ENCODE results near the gene SOBP. TPM values are rescaled to one million over a fixed set of nuclear protein-coding genes. Genes with fewer than 3 reads are reported as not detected.

Gene SOBP
- total RNA-seq, 2 experiments from 2014 or later: 0.70 to 2.0 TPM

DNA sequence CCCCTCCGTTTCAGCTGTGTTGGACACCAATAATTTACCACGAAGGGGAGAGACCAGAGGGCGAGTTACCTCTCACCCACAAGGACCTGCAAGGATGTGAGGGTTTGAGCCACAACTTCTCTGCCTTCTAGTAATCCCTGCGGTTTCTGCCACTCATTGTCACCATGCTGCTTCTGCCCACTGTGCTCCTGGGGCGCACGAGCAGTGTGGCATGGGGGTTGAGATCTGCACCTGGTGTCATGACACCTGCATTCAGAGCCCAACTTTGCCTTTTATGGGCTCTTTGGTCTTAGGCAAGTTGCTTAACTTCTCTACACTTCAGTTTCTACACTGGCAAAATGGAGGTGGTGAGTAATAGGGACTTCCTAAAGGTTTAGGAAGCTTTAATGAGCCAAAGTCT lies 84.9 kb downstream of the SOBP start:
- H3K27me3 Mint-ChIP-seq: peaks cover 14% of the 10 kb centered on the region
- no peak for DNase-seq
- no peaks in the 10 kb centered on the region for H3K36me3 Mint-ChIP-seq
- no peak for ATAC-seq
- H3K4me3 Mint-ChIP-seq: no peak overlapping the region
- peaks cover 6% of the 10 kb centered on the region for H3K4me1 Mint-ChIP-seq
- no peaks in the 10 kb centered on the region for H3K9me3 Mint-ChIP-seq (ENCODE audit: low read depth)
- no peak overlapping the region for H3K27ac Mint-ChIP-seq
- CTCF ChIA-PET: interaction anchor here (1.3 kb wide), 1 partner anchor 11 kb away, joined by 3 read pairs; no protein-coding TSS in a partner anchor

DNA sequence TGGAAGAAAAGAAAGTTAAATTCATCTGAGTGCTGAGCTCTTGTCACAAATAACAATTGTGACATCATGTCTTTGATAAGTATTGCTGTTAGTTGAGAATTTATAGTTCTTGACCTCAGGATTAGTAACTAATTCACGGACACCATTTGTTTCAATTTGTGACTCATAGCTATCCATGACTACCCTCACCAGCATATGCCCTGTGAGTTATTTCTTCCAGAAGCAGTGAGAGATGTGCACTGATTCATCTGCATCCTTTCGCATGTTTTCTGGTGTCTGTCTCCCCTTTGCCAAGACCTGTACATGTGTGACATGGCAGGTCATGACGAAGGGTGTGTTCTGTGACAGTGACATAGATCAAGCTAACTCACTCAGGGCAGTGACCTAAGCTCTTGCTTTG lies 86.9 kb downstream of the SOBP start:
- DNase-seq: no peak
- no peaks in the 10 kb centered on the region for H3K36me3 Mint-ChIP-seq
- CTCF ChIA-PET: no interaction called here
- no peaks in the 10 kb centered on the region for H3K9me3 Mint-ChIP-seq (ENCODE audit: low read depth)
- H3K27ac Mint-ChIP-seq: no peak overlapping the region
- no peaks in the 10 kb centered on the region for H3K4me1 Mint-ChIP-seq
- ATAC-seq: no peak
- no peak overlapping the region for H3K4me3 Mint-ChIP-seq
- H3K27me3 Mint-ChIP-seq: peaks cover 22% of the 10 kb centered on the region

DNA sequence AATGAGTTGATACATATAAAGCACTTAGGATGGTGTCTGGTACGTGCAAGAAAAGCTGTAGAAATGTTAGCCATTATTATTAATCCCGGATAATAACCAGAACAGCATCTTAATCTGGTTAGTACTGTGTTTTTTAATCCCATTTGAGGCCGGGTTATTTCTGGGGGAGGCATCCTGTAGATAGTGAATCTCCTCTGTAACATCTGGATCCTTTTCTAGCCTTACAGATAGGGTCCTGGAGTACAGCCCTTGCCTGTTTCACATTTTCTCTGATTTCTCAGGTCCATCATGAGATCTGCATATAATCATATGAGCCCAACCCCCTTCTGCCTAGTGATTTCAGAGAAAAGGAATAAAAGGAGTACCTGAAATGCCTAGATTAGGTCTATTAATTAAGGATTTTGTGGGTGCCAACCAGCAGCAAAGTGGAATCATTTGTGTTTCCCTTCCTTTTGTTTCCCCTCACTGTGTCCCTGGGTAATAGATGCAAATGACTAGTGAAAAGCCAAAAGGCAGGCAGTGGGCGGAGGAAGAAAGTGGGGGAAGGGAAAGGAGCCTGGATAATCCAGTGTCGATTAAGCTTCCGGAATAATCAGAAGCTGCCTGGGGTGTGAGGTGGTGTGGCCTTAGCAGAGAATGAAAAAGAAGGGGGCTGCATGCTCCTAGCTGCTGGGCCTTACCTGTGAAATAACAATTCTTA lies 88.9 kb downstream of the SOBP start:
- ATAC-seq (no peak), DNase-seq (no peak)
- H3K4me1 Mint-ChIP-seq: no peaks in the 10 kb centered on the region
- CTCF ChIA-PET: no interaction called here
- no peaks in the 10 kb centered on the region for H3K36me3 Mint-ChIP-seq
- no peak overlapping the region for H3K27ac Mint-ChIP-seq
- peaks cover 24% of the 10 kb centered on the region for H3K27me3 Mint-ChIP-seq
- H3K4me3 Mint-ChIP-seq: no peak overlapping the region
- no peaks in the 10 kb centered on the region for H3K9me3 Mint-ChIP-seq (ENCODE audit: low read depth)

DNA sequence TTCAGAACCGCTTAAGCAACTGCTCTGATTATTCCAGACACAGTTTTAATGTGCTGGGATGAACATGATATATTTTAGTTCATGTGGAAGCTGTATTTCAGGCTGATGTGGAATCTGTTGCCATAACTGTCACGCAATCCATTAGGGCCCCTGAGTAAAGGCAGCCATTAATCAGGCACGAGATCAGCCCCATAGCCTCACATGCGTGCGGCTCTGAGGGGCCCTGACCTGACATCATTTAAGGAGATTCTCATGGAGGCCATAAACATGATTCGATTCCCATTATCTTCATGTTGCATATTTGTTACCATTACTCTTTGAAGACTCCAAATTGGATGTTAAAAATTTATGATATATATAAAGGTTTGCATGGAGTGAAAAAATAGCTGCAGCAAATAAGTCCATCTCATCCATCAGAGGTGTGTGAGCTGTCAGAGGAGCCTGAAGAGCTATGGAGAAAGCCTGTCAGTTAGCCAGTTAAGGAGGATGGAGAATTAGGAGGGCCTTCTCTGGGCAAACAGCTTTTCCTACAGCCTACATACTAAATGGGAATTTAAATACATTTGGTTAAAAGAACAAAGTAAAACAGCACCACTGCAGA lies 89.6 kb downstream of the SOBP start:
- Mint-ChIP-seq H3K27me3 (peaks cover 24% of the 10 kb centered on the region), H3K4me3 (no peak overlapping the region), H3K36me3 (no peaks in the 10 kb centered on the region), H3K4me1 (no peaks in the 10 kb centered on the region), H3K9me3 (ENCODE audit: low read depth) (no peaks in the 10 kb centered on the region), H3K27ac (no peak overlapping the region)
- no peak for DNase-seq
- no peak for ATAC-seq
- CTCF ChIA-PET: no interaction called here

DNA sequence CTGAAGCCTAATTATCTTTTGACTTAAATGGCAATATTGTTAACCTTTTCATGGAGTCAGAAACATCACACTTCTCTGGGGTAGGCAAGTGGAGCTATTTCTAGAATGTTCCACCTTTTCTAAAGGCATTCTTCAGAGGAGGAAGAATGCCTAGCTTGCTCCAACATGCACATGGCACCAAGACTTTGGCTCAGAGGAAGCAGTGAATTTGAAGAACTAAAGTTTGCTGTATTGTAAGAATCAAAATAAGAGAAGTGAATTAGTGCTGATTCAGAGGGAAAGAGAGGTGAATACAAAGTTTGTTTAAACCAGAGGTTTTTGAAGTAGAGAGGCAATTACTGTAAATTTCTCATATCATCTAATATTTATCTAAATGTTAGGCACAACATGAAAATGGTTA lies 92.2 kb downstream of the SOBP start:
- no peak overlapping the region for H3K4me3 Mint-ChIP-seq
- peaks cover 28% of the 10 kb centered on the region for H3K27me3 Mint-ChIP-seq
- no peak overlapping the region for H3K27ac Mint-ChIP-seq
- DNase-seq (no peak), ATAC-seq (no peak)
- no peaks in the 10 kb centered on the region for H3K4me1 Mint-ChIP-seq
- H3K9me3 Mint-ChIP-seq (ENCODE audit: low read depth): no peaks in the 10 kb centered on the region
- no peaks in the 10 kb centered on the region for H3K36me3 Mint-ChIP-seq
- CTCF ChIA-PET: interaction anchor here (1.3 kb wide), 1 partner anchor 73 kb away, joined by 3 read pairs; no protein-coding TSS in a partner anchor

DNA sequence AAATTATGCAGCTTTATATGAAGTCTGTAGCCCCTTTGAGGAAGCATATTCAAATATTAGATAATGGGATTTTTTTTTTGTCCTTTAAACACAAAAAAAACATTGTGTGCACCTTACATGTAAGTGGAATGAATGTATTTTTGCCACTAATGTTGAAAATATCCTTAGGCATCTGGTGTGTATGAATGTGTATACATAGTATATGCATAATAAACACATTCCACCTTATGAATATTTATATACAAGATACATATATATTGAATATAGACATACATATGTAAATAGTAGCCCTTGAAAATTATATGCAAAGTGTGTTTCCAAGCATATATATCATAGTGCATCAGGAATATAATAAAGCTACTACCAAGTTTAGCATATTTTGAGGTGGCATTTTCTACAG lies 94.8 kb downstream of the SOBP start:
- Mint-ChIP-seq H3K36me3 (no peaks in the 10 kb centered on the region), H3K4me1 (no peaks in the 10 kb centered on the region), H3K9me3 (ENCODE audit: low read depth) (no peaks in the 10 kb centered on the region), H3K27me3 (peaks cover 42% of the 10 kb centered on the region), H3K27ac (no peak overlapping the region), H3K4me3 (no peak overlapping the region)
- DNase-seq (no peak), ATAC-seq (no peak)
- CTCF ChIA-PET: no interaction called here

DNA sequence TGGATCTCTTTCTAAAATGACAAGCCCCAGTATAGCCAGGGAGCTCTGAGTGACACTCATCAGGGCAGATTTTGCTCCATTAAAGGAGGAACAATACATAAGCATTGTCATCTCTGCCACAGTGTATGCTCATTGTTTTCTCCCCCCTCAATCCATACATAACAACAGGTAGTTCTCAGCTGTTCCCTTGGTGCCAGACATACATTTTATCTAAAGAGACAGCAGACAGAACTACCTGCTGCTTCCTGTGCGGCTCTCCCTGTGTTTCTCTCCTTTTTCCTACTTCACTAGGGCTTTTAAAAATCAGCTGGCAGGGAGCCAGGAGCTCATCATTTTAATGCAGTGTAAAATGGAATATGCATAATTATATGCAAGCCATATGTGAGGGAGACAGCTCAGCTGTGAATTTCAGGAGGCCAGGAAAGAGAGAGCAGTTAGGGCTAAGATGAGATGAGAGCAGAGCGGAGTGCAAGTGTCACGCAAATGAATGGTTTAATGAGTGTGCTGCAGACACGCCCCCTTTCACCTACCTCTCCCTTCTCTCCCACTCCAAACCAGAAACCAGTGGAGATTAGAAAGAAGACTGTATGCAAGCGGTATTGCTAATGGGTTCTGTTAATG lies 96.0 kb downstream of the SOBP start:
- no peaks in the 10 kb centered on the region for H3K9me3 Mint-ChIP-seq (ENCODE audit: low read depth)
- no peak overlapping the region for H3K27ac Mint-ChIP-seq
- CTCF ChIA-PET: interaction anchor here (0.9 to 1.1 kb wide), 2 partner anchors 9 to 71 kb away, joined by 4 read pairs; no protein-coding TSS in a partner anchor
- H3K4me1 Mint-ChIP-seq: no peaks in the 10 kb centered on the region
- DNase-seq (no peak), ATAC-seq (no peak)
- no peaks in the 10 kb centered on the region for H3K36me3 Mint-ChIP-seq
- no peak overlapping the region for H3K4me3 Mint-ChIP-seq
- H3K27me3 Mint-ChIP-seq: peaks cover 34% of the 10 kb centered on the region

DNA sequence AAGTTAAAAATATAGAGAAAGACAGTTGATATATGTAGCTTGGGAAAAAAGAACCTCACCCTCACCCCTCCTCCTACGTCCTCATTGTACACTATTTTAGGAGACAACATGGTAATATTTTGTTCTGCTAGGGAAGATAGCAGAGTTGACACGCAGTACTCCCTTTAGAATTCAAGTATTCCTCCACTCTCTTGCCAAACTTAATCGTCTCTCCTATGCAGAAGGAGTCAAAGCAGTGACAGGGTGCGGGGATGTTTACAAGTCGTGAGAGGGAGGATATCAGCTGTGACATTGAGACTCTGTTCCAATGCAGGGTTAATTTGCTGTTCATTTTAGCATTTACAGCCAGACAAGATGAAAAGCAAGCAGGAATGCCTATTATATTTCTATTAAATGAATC lies 97.5 kb downstream of the SOBP start:
- no peaks in the 10 kb centered on the region for H3K9me3 Mint-ChIP-seq (ENCODE audit: low read depth)
- no peak overlapping the region for H3K4me3 Mint-ChIP-seq
- H3K36me3 Mint-ChIP-seq: no peaks in the 10 kb centered on the region
- no peak overlapping the region for H3K27ac Mint-ChIP-seq
- H3K4me1 Mint-ChIP-seq: no peaks in the 10 kb centered on the region
- DNase-seq (no peak), ATAC-seq (no peak)
- peaks cover 35% of the 10 kb centered on the region for H3K27me3 Mint-ChIP-seq
- CTCF ChIA-PET: interaction anchor here (1.9 kb wide), 1 partner anchor 10 kb away, joined by 4 read pairs; no protein-coding TSS in a partner anchor

DNA sequence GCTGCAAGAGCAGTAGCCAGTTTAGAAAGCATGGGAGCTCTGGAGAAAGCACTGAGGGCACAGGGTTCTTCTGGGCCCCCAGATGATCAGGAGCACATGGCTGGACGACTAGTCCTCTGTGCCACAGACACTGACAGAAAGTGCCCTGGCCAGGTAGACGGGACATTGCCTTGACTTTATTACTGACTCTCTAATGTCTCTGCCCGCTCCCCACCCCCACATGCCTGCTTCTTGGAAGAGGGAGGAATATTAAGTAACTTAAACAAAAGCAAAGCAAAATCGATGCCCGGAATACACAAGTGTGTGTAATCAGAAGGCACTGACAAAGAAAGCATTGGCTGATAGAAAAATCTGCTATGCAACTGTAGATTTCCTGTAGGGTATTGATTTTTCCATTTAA lies 99.3 kb downstream of the SOBP start:
- CTCF ChIA-PET: no interaction called here

DNA sequence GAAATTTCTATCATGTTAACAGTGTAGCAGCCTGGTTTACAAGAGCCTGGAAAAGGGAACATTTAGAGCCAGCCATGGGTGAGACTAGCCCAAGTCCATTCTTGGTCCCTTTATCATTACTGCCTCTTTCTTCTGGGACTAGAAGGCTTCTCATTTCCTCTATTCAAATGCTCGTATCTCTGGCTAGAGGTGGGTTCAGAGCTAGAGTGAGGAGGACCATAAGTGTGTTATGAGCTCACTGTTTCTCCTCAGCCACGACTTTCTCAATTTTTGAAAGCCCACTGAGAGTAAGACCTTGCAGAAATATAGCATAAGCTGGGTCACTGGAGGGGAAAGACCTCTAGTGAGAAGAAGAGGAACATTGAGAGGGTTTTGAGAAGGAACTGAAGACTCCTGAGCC lies 100.0 kb downstream of the SOBP start:
- Mint-ChIP-seq H3K27ac (no peak overlapping the region), H3K4me3 (no peak overlapping the region), H3K9me3 (ENCODE audit: low read depth) (no peaks in the 10 kb centered on the region), H3K27me3 (peaks cover 48% of the 10 kb centered on the region), H3K36me3 (no peaks in the 10 kb centered on the region), H3K4me1 (no peaks in the 10 kb centered on the region)
- CTCF ChIA-PET: no interaction called here
- DNase-seq (no peak), ATAC-seq (no peak)

More for the DNA sequence above, 99.3 kb downstream of the SOBP start:
- peaks cover 43% of the 10 kb centered on the region for H3K27me3 Mint-ChIP-seq
- ATAC-seq (no peak), DNase-seq (no peak)
- H3K27ac Mint-ChIP-seq: no peak overlapping the region
- no peak overlapping the region for H3K4me3 Mint-ChIP-seq
- no peaks in the 10 kb centered on the region for H3K36me3 Mint-ChIP-seq
- H3K4me1 Mint-ChIP-seq: no peaks in the 10 kb centered on the region
- no peaks in the 10 kb centered on the region for H3K9me3 Mint-ChIP-seq (ENCODE audit: low read depth)

DNA sequence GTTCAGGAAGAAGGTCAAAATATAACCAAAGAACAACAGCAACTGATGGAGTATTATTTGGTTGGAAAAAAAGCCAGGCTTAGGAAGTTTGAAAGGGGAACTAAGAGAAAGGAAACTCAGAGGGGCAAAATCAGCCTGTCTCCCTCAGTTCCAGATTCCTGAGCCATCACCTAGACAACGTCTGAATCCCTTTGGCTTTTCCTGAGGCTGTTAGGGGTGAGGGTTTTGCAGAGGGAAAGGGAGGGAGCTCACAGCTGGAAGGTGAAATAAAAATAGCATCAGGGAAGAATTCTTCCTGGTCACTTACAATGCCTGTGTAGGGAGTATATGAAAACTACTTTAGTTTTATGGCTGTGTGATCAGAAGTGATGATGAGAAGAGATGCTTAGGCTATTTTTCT lies 100.5 kb downstream of the SOBP start:
- Mint-ChIP-seq H3K4me1 (no peaks in the 10 kb centered on the region), H3K27me3 (peaks cover 49% of the 10 kb centered on the region), H3K27ac (no peak overlapping the region), H3K4me3 (no peak overlapping the region), H3K36me3 (no peaks in the 10 kb centered on the region), H3K9me3 (ENCODE audit: low read depth) (no peaks in the 10 kb centered on the region)
- CTCF ChIA-PET: no interaction called here
- no peak for ATAC-seq
- DNase-seq: no peak

DNA sequence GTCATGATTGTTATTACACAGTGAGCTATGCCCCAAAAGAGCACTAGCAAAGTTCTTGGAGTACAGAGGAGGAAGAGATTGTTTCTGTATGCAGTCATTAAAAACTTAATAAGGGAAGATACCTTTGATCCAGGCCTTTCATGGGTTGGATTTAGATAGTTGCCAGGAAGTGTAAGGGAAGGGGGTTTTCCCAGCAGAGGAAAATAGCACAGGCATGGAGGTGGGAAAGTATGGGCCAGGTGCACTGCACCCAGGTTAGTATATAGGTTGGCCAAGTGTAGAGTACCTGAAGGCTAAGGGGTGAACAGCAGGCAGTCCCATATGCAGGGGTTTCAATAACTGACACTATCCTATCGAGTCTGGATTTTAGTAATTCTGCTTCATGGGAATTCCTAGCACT lies 101.4 kb downstream of the SOBP start:
- Mint-ChIP-seq H3K27me3 (peaks cover 50% of the 10 kb centered on the region), H3K27ac (no peak overlapping the region), H3K9me3 (ENCODE audit: low read depth) (no peaks in the 10 kb centered on the region), H3K4me3 (no peak overlapping the region), H3K36me3 (no peaks in the 10 kb centered on the region), H3K4me1 (no peaks in the 10 kb centered on the region)
- no peak for ATAC-seq
- no peak for DNase-seq
- CTCF ChIA-PET: no interaction called here

DNA sequence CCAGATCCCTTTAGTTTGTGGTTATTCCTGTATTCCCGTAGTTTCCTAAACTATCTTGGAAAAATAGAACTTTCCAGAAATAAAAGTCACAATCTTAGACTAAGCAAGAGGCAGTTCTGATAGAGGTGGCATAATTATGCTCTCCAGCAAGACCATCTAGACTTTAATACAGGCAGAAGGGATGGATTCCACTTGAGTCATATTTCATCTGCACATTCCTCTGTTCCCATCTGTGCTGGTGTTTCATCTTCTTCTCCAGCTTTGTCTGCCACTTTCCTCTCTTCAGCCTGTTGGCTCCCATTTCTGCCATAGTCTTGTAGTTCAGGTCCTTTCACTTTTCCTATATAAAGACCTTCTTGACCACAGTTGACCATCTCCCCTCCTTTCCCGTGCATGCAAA lies 102.9 kb downstream of the SOBP start:
- no peaks in the 10 kb centered on the region for H3K9me3 Mint-ChIP-seq (ENCODE audit: low read depth)
- H3K27ac Mint-ChIP-seq: no peak overlapping the region
- H3K4me3 Mint-ChIP-seq: no peak overlapping the region
- H3K27me3 Mint-ChIP-seq: peaks cover 46% of the 10 kb centered on the region
- no peak for ATAC-seq
- no peaks in the 10 kb centered on the region for H3K36me3 Mint-ChIP-seq
- no peak for DNase-seq
- CTCF ChIA-PET: no interaction called here
- no peaks in the 10 kb centered on the region for H3K4me1 Mint-ChIP-seq

DNA sequence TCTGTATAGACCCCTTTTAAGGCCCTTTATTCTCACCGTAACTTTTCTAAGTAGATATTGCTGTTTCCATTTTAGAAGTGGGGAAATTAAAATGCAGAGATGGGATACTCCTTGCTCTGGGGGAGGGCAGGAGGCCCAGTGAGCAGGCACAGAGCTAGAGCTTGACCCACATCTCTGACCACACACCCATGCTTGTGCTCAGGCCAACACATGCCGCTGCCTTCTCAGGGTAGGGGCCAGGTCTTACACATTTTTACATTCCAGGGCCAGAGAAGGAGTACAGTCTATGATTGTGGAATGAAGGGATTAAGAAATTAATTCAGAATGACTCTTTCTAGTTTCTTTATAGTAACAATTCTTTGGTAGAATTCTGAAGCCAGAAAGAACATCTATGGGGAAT lies 104.8 kb downstream of the SOBP start:
- no peak overlapping the region for H3K27ac Mint-ChIP-seq
- H3K9me3 Mint-ChIP-seq (ENCODE audit: low read depth): no peaks in the 10 kb centered on the region
- peaks cover 40% of the 10 kb centered on the region for H3K27me3 Mint-ChIP-seq
- CTCF ChIA-PET: interaction anchor here (1.4 kb wide), 1 partner anchor 9 kb away, joined by 4 read pairs; no protein-coding TSS in a partner anchor
- DNase-seq (no peak), ATAC-seq (no peak)
- no peaks in the 10 kb centered on the region for H3K36me3 Mint-ChIP-seq
- peaks cover 2% of the 10 kb centered on the region for H3K4me1 Mint-ChIP-seq
- H3K4me3 Mint-ChIP-seq: no peak overlapping the region
